PC-9 (cell line): ENCODE data around the gene HSD17B2. TPM values are rescaled to one million over a fixed set of nuclear protein-coding genes. Genes with fewer than 3 reads are reported as not detected.

Source experiments
- BruUV-seq: library from RNA; stranded (reverse); fragments of 400-500 nt; replicated peaks from 2 replicates; lab custom pipeline; 2021; lab: Mats Ljungman, UMichigan
- CTCF ChIA-PET: fragments of 300-600 bp; sonication (Branson Sonifier 250); formaldehyde crosslinking; loops from one replicate; lab custom pipeline; 2022; ENCODE audit warnings: antibody characterized with exemption; lab: Charles Lee
- POLR2A ChIA-PET: fragments of 300-600 bp; sonication (Branson Sonifier 250); formaldehyde crosslinking; loops from one replicate; lab custom pipeline; 2022; ENCODE audit warnings: antibody characterized with exemption; ENCODE audit not compliant: unreplicated experiment; lab: Charles Lee
- DNase-seq, 2 experiments: peaks; one replicate each; pipeline versions ENCODE4 v3.0.0 to v3.0.0-alpha.2; 2015 to 2022; ENCODE audit warnings: mixed read lengths in 1 of 2
- H2AFZ ChIP-seq: fragments of 200-600 bp; sonication (generic); 2 replicates; pipeline ENCODE4 v1.8.1; 2017; ENCODE audit warnings: antibody characterized with exemption
- H3F3A ChIP-seq: fragments of 200-600 bp; sonication (generic); 2 replicates; pipeline ENCODE4 v1.8.1; 2017; ENCODE audit warnings: antibody characterized with exemption, mild to moderate bottlenecking, low read depth; ENCODE audit not compliant: insufficient read depth
- H3K27ac ChIP-seq: fragments of 200-600 bp; sonication (generic); 2 replicates; pipeline ENCODE4 v1.6.1; 2016; ENCODE audit warnings: mixed run types
- H3K27me3 ChIP-seq: fragments of 200-600 bp; sonication (generic); 2 replicates; pipeline ENCODE4 v1.6.1; 2016; ENCODE audit warnings: low read depth, mixed run types; ENCODE audit not compliant: insufficient read depth
- H3K36me3 ChIP-seq: fragments of 200-600 bp; sonication (generic); 2 replicates; pipeline ENCODE4 v1.6.1; 2016; ENCODE audit warnings: low read depth, mixed run types
- H3K4me1 ChIP-seq: fragments of 200-600 bp; sonication (generic); replicated peaks from 2 replicates; pipeline ENCODE4 v1.6.1; 2016; ENCODE audit warnings: mixed run types; ENCODE audit not compliant: insufficient read depth
- H3K4me2 ChIP-seq: fragments of 200-600 bp; sonication (generic); 2 replicates; pipeline ENCODE4 v1.6.1; 2017; ENCODE audit warnings: mixed run types
- H3K4me3 ChIP-seq: fragments of 200-600 bp; sonication (generic); 2 replicates; pipeline ENCODE4 v1.6.1; 2016; ENCODE audit warnings: mixed run types
- H3K79me2 ChIP-seq: fragments of 200-600 bp; sonication (generic); 2 replicates; pipeline ENCODE4 v1.6.1; 2017; ENCODE audit warnings: low read depth, mixed run types
- H3K9me2 ChIP-seq: fragments of 200-600 bp; sonication (generic); 2 replicates; pipeline ENCODE4 v1.8.1; 2017; ENCODE audit warnings: mild to moderate bottlenecking; ENCODE audit not compliant: insufficient read depth
- H3K9me3 ChIP-seq: fragments of 200-600 bp; sonication (generic); 2 replicates; pipeline ENCODE4 v1.8.1; 2016; ENCODE audit warnings: low read depth; ENCODE audit not compliant: insufficient read depth
- H4K20me1 ChIP-seq: fragments of 200-600 bp; sonication (generic); 2 replicates; pipeline ENCODE4 v1.8.1; 2017; ENCODE audit not compliant: insufficient read depth
- EZH2 ChIP-seq: fragments of 200-600 bp; sonication (generic); IDR thresholded peaks from 2 replicates; pipeline ENCODE4 v1.8.0; 2017; ENCODE audit warnings: antibody characterized with exemption, low read depth
- intact Hi-C: fragments of 100-400 bp; cut with micrococcal nuclease; formaldehyde crosslinking; loops from one replicate; pipeline ENCODE4 v1.10.0; 2022; ENCODE audit not compliant: unreplicated experiment
- total RNA-seq: library from RNA; stranded (reverse); gene quantifications from 2 replicates; pipeline ENCODE4 v1.2.3, GENCODE V29; 2021
- TF ChIP-seq, protein P1 (sequence below): fragments of 200-600 bp; sonication (generic); conservative IDR thresholded peaks from 2 replicates; pipeline ENCODE4 v1.6.1; 2017; ENCODE audit warnings: mixed run types, antibody characterized with exemption, mild to moderate bottlenecking, moderate library complexity

Gene HSD17B2
- total RNA-seq, 1 experiment from 2014 or later, result not detected

DNA sequence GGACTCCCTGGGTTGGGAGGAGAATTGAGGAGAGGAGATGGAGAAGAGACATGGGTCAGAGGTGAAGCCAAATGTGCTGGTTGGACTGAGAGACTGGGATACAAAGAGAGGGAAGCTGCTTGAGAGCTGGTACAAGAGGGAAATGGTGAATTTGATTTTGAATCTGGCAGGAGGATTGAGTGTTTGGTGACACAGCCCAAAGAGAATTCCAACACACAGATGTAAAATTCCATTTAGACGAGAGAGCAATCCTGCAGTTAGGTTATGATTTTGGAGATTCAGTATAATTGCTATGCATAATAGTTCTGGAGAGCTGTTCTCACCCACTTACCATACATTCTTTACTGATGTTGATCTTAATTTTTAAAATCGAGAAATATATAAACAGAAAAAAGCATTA lies 57.7 kb downstream of the HSD17B2 start:
- intact Hi-C loops, result no loop called here
- H3K27ac ChIP-seq, result no peak overlapping the region
- no TSS peak for BruUV-seq
- no peak overlapping the region for H2AFZ ChIP-seq
- H4K20me1 ChIP-seq, result no peaks in the 10 kb centered on the region
- no peak overlapping the region for H3K4me2 ChIP-seq
- H3K36me3 ChIP-seq, result no peaks in the 10 kb centered on the region
- H3K27me3 ChIP-seq, result no peaks in the 10 kb centered on the region
- no peak overlapping the region for H3K4me3 ChIP-seq
- no peaks in the 10 kb centered on the region; the same call in 1 of the 2 replicates for H3K9me3 ChIP-seq
- no peak for DNase-seq
- no peaks in the 10 kb centered on the region for H3F3A ChIP-seq
- 0 out of 2 replicates have a peak, but pooled peaks cover 3% of the 10 kb centered on the region for H3K4me1 ChIP-seq
- TF ChIP-seq, protein P1, sequence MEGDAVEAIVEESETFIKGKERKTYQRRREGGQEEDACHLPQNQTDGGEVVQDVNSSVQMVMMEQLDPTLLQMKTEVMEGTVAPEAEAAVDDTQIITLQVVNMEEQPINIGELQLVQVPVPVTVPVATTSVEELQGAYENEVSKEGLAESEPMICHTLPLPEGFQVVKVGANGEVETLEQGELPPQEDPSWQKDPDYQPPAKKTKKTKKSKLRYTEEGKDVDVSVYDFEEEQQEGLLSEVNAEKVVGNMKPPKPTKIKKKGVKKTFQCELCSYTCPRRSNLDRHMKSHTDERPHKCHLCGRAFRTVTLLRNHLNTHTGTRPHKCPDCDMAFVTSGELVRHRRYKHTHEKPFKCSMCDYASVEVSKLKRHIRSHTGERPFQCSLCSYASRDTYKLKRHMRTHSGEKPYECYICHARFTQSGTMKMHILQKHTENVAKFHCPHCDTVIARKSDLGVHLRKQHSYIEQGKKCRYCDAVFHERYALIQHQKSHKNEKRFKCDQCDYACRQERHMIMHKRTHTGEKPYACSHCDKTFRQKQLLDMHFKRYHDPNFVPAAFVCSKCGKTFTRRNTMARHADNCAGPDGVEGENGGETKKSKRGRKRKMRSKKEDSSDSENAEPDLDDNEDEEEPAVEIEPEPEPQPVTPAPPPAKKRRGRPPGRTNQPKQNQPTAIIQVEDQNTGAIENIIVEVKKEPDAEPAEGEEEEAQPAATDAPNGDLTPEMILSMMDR, result no peak
- TF ChIP-seq EZH2, result no peak
- CTCF ChIA-PET, result no interaction called here
- H3K9me2 ChIP-seq, result no peaks in the 10 kb centered on the region
- H3K79me2 ChIP-seq, result no peaks in the 10 kb centered on the region
- POLR2A ChIA-PET, result no interaction called here

DNA sequence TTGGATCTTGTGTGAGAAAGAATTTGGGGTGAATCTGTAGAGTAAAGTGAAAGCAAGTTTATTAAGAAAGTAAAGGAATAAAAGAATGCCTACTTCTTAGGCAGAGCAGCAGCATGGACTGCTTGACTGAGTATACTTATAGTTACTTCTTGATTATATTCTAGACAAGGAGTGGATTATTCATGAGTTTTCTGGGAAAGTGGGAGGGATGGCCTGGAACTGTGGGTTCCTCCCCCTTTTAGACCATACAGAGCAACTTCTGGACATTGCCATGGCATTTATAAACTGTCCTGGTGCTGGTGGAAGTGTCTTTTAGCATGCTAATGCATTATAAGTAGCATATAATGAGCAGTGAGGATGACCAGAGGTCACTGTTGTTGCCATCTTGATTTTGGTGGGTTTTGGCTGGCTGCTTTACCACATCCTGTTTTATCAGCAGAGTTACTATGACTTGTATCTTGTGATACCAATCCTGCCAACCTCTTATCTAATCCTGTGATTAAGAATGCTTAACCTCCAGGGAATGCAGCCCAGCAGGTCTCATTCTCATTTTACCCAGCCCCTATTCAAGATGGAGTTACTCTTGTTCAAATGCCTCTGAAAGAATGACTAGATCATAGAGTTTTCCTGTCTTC lies 58.7 kb downstream of the HSD17B2 start:
- DNase-seq, result peak in 1 of 2 experiments; percentile 44
- Histone ChIP-seq H3F3A (no peaks in the 10 kb centered on the region), H2AFZ (no peak overlapping the region), H3K4me3 (no peak overlapping the region), H4K20me1 (no peaks in the 10 kb centered on the region), H3K9me2 (no peaks in the 10 kb centered on the region), H3K4me1 (0 out of 2 replicates have a peak, but pooled peaks cover 3% of the 10 kb centered on the region), H3K27me3 (peaks cover 7% of the 10 kb centered on the region; the same call in 1 of the 2 replicates), H3K4me2 (no peak overlapping the region), H3K36me3 (no peaks in the 10 kb centered on the region), H3K79me2 (no peaks in the 10 kb centered on the region), H3K9me3 (no peaks in the 10 kb centered on the region; the same call in 1 of the 2 replicates), H3K27ac (no peak overlapping the region)
- ChIA-PET POLR2A (no interaction called here), CTCF (no interaction called here)
- no TSS peak for BruUV-seq
- intact Hi-C loops, result no loop called here
- TF ChIP-seq, protein P1, result no peak
- TF ChIP-seq EZH2, result no peak

DNA sequence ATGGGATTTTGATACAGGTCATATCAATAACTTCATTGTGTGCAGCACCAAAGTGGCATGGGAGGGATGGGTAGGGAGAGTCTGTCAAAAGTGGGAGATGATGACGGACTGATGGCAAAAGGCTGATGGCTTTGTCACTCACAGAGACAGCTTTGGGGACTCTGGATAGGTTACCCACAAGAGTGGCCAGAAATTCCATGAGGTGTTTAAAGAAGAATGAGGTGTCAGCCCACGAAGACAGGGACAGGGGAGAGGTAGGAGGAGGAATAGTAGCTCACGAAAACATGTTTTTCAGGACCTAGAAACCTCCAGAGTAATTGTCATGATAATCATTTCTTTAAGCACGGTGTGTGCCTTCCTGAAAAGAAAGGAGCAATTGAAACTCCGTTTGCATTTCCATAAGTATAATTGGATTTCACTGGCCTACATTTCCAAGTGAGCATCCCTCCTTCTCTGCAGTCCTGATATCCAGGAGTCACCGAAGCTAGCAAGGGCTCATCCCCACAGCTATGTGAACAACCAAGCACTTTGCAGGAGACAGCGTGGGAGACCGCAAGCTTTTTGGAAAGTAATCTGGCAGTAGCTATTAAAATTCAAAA lies 60.0 kb downstream of the HSD17B2 start:
- CTCF ChIA-PET, result interaction anchor here (0.5 kb wide), 1 partner anchor 250 kb away, joined by 3 read pairs; no protein-coding TSS in a partner anchor
- POLR2A ChIA-PET, result no interaction called here
- H3K9me3 ChIP-seq, result no peaks in the 10 kb centered on the region; the same call in 1 of the 2 replicates
- no peak overlapping the region for H3K4me2 ChIP-seq
- H3K4me1 ChIP-seq, result 0 out of 2 replicates have a peak, but pooled peaks cover 3% of the 10 kb centered on the region
- no peaks in the 10 kb centered on the region for H4K20me1 ChIP-seq
- no peaks in the 10 kb centered on the region for H3F3A ChIP-seq
- H3K27ac ChIP-seq, result no peak overlapping the region
- intact Hi-C loops, result no loop called here
- no TSS peak for BruUV-seq
- no peak for TF ChIP-seq EZH2
- TF ChIP-seq, protein P1, result no peak
- DNase-seq, result no peak
- H3K4me3 ChIP-seq, result no peak overlapping the region
- H2AFZ ChIP-seq, result no peak overlapping the region
- H3K27me3 ChIP-seq, result peaks cover 9% of the 10 kb centered on the region; the same call in 1 of the 2 replicates
- no peaks in the 10 kb centered on the region for H3K36me3 ChIP-seq
- H3K9me2 ChIP-seq, result no peaks in the 10 kb centered on the region
- no peaks in the 10 kb centered on the region for H3K79me2 ChIP-seq
